Retinal pigment epithelial cell (primary cell): ENCODE data around the gene SYT9.
"Not testable (repeated sequence)": the region's sequence is repeated elsewhere in the genome, so short reads cannot be mapped to it uniquely, and the experiment has no call there.

ENCODE experiments used
- DNase-seq: peaks from one replicate; pipeline ENCODE4 v3.0.0-alpha.2; 2010; ENCODE audit warnings: low read depth
- H3K4me3 ChIP-seq: 2 replicates; pipeline ENCODE4 v1.5.1; 2011; ENCODE audit warnings: mild to moderate bottlenecking, low read length, control low read depth, moderate library complexity
- CTCF ChIP-seq: conservative IDR thresholded peaks from 2 replicates; pipeline ENCODE4 v1.5.1; 2011; ENCODE audit warnings: low read depth, low read length, control low read depth, inconsistent platforms

SYT9 gene

GRCh38 chr11:7513234-7514098 is 261.8 kb downstream of the SYT9 start, which contains the start of gene PPFIBP2:
PPFIBP2 (plus strand) TSS chr11:7513999; CDS start chr11:7549476, 35,477 bp downstream.
- peak; percentile 76 for TF ChIP-seq CTCF
- DNase-seq = no peak

GRCh38 chr11:7514099-7514591 is 262.4 kb downstream of the SYT9 start:
- H3K4me3 ChIP-seq = peak overlapping the region; percentile 79
- TF ChIP-seq CTCF = peak; percentile 2
- no peak for DNase-seq

More at GRCh38 chr11:7513234-7514098, 261.8 kb downstream of the SYT9 start, which contains the start of gene PPFIBP2:
- H3K4me3 ChIP-seq = peak within 1 kb of the TSS; percentile 79

GRCh38 chr11:7515447-7515886 is 263.8 kb downstream of the SYT9 start:
- TF ChIP-seq CTCF = no peak
- DNase-seq = no peak
- peak overlapping the region; percentile 79 for H3K4me3 ChIP-seq

GRCh38 chr11:7516475-7516874 is 264.8 kb downstream of the SYT9 start:
- TF ChIP-seq CTCF = no peak
- no peak for DNase-seq
- H3K4me3 ChIP-seq = no peak overlapping the region

- not testable (repeated sequence) for DNase-seq, H3K4me3 ChIP-seq
Measured at GRCh38 chr11:7517743-7518142, 266.0 kb downstream of the SYT9 start.
